Activated CD4-positive, alpha-beta T cell treated with anti-CD3 and anti-CD28 coated beads, Interleukin-2, amount 50 U/mL, for 1 hour (primary cell): ENCODE measurements around the gene ATOX1.

Experiments
- DNase-seq: peaks from one replicate; pipeline ENCODE4 v3.0.0-alpha.2; 2020

Gene ATOX1

GRCh38 chr5:151766975-151767374, 8.5 kb upstream of the ATOX1 start:
- DNase-seq, result no peak

DNA sequence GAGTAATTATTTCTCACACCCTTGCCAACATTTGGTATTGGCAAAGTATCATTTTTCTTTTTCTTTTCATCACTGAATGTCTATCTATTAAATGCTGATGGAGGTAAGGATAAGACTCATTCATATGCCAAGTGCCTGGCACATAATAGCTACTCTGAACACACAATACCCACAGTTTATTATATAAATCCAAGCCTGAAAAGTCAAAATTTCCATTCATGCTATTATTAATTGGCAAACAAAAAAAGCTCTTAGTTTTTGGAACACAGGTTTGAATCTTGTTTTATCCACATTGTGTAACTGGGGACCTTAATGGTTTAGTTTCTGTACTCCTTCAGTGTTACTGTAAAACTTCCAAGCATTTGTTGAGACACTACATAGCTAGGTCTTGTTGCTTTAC, 6.4 kb upstream of the ATOX1 start:
- no peak for DNase-seq

DNA sequence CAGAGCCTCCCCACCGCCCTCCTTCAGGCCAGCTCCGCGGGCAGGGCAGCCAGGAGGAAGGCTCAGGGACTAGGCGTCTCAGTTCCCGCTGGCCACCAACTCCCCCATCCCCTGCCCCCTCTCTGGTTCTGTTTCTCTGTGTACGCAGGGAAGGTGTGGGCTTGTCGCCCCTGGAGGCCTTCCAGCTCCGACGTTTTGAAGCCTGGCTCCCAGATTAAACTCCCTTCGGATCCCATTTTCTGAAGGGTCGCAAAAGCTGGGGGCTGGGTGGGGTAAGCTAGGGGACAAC, 346 bp downstream of the ATOX1 start:
- no peak for DNase-seq

DNA sequence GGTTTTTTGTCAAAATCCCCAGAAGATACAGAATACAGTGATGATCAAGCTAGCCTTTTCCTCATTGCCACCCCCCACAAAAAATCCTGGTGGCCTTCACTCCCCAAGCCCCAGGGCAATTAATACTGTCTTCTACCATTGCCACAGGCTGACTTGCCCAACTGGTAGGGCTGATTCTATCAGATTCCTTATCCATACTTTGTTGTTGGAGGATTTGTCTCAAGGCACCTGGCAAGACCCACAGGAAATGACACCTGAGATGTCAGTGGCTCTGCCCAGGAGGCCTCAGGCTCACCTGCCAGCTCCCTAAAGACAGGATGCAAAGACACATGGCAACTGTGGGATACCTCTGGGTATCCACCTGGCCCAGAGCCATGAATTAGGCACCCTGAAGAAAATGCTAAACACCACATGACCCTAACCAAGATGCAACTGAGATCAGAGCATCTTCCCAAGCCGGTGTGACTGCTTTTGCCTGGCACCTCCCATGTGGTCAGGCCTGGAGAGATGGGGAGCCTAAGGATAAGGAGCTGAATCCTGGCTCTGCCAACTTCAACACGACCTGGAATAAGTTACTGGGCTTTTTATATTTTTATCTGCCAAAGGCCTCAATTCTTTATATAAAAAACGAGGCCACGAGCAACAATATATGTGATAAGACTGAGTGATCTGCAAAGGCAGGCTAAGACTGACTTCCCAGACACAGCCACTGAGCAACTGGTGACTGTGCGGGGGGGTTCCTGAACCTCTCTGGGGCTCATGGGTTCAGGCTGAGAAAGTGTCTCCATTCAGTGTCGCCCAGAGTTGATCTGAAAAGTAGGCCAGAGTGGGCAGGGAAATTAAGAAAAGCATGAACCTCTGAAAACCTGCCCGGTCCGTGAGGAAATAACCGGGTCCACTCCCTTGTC, 944 bp downstream of the ATOX1 start:
- peak; percentile 24 for DNase-seq

DNA sequence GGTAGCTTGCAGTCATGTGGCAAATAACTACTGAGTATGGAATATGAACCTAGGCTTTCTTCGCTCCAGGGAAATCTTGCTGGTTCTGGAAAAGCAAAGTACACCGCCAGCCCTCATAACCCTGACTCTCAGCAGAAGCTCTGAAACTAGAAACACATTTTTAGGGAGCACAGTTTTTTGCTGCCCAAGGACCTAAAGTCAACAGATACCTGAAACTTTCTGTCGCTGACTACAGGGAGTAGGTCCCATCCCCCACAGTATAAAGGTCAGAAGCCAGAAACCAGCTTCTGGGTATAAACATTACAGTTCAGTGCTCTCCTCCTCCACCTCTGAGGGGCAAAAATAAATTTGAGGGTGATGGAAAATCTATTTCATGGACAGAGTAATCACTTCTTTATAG, 3.0 kb downstream of the ATOX1 start:
- no peak for DNase-seq

- no peak for DNase-seq
Observed at GRCh38 chr5:151751593-151751992, 6.8 kb downstream of the ATOX1 start.

GRCh38 chr5:151751091-151751490, 7.3 kb downstream of the ATOX1 start:
- DNase-seq, result no peak

GRCh38 chr5:151750121-151750520, 8.3 kb downstream of the ATOX1 start:
- no peak for DNase-seq

DNA sequence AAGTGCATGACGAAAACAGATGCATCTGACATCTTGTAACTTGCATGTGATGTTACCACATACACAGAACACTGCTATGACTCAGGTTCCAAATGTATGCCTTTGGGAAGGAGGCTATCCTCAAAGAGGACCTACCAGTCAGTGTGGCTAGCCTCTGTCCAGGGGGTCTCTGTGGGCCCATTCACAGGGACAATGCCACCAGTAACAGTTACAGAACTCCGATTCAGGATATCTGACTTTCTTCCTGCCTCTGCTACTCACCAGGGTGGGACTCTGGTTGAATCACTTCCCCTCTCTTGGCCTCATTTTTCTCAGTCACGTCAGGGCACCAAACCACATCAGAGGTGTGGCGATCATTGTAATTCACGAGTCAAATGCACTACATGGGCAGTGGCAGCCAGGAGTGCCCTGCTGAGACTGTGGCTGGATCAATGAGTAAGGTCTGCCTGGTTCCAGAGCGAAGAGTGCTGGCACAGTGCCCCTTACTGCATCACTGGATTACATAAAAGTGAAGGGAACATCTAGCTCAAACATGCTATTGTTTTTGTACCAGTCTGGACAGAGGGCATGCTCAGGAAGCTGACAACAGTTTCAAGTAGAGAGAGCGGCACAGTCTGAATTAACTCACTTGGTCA, 13.2 kb downstream of the ATOX1 start:
- DNase-seq, result peak; percentile 22

- DNase-seq, result no peak
Observed at GRCh38 chr5:151743530-151743929, 14.9 kb downstream of the ATOX1 start.

GRCh38 chr5:151742870-151743294, 15.5 kb downstream of the ATOX1 start:
- DNase-seq, result no peak

GRCh38 chr5:151741678-151742423, 16.6 kb downstream of the ATOX1 start:
- DNase-seq, result no peak

DNA sequence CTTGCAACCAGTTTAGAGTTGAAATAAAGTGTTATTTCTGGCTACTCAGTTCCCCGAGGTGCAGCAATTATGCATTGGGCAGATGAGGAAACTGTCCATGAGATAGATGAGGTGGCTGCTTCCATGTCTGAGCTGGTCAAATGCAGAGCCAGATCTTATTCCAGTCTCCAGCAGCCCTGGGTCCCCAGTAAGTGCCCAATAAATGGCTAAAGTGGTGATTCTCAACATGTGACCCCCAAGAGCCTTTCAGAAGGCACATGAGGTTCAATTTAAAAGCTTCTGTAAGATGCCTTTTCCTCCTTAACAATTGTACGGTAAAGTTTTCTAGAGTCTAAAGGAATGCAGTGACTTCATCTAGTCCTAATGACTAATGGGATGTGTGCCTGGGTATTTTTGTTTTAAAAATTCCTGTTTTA, 17.5 kb downstream of the ATOX1 start:
- no peak for DNase-seq

GRCh38 chr5:151740336-151740942, 18.0 kb downstream of the ATOX1 start:
- peak; percentile 36 for DNase-seq

DNA sequence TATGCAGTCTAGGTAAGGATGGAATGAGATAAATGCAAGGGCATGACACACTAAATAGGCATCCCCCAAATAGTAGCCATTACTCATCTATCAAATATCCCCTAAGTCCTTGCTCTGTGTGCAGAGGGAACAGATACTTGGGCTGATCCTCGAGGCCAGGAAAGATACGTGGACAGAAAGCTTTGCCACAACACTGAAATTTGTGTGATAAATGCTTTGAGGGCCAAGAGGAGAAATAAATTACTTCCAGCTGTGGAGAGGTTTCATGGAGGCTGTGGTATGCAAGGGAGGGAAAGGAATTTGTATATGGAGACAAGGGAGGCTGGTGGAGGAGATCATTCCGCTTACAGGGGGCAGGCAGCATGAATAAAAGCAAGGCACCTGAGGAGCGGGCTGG, 18.5 kb downstream of the ATOX1 start:
- no peak for DNase-seq

GRCh38 chr5:151739395-151739794, 19.0 kb downstream of the ATOX1 start:
- DNase-seq, result no peak

- DNase-seq, result no peak
Observed at GRCh38 chr5:151738125-151738848, 20.1 kb downstream of the ATOX1 start.

- DNase-seq, result no peak
Observed at GRCh38 chr5:151737431-151737830, 21.0 kb downstream of the ATOX1 start.

DNA sequence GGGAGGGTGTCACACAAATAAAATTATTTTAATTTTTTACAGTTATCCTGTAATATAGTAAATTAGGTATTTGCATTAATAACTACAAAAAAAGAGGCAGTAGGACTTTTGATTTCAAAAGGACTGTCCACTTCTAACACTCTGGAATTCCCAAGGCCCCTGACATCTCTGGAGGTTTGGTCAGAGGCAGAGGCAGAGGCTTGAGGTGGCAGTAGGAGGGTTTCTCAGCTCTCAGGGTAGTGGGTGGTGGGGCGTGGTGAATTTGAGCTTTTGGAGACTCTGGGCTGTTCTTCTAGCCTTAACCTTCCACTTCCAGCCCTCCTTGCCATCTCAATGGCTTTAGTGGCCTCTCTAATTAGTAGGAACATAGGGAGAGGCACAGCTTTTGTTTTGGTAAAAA, 22.8 kb downstream of the ATOX1 start:
- no peak for DNase-seq

DNA sequence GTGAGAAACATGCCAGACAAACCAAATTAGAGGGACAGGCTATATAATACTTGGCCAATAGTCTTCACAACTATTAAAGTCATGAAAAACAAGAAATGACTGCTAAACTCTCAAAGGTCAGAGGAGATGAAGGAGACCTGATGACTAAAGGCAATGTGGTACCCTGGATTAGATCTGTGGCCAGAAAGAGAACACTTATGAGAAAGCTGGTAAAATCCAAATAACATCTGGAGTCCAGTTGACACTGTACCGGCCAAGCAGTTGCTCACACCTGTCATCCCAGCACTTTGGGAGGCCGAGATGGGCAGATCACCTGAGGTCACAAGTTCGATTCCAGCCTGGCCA, 24.4 kb downstream of the ATOX1 start:
- no peak for DNase-seq

DNA sequence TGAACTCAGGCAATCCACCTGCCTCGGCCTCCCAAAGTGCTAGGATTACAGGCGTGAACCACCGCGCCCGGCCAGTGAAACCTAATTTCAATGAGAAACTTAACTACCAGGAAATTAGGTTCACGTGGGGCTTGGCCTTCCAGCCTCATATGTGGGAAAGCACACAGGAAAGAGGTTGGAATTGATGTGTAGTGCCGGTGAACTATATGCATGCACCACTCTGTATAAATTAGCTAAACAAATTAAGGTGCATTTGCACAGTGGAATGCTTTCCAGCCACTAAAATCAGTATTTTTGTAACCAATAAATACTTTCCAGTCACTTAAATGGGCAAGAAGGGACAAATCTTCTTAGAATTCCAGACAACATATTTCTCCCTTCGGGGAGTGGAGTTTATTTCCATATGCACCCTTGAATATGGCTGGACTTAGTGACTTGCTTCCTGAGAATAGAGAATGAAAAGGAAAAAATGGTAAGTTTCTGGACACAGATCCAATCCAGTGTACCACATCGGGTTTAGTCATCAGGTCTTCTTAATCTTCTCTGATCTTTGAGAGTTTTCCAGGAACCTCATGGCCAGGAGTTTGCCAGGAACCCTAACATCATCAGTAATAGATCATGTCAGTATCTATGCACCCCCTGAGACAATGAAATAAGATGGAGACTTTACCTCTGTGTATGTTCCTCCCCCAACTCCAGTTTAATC, 24.9 kb downstream of the ATOX1 start:
- DNase-seq, result no peak

DNA sequence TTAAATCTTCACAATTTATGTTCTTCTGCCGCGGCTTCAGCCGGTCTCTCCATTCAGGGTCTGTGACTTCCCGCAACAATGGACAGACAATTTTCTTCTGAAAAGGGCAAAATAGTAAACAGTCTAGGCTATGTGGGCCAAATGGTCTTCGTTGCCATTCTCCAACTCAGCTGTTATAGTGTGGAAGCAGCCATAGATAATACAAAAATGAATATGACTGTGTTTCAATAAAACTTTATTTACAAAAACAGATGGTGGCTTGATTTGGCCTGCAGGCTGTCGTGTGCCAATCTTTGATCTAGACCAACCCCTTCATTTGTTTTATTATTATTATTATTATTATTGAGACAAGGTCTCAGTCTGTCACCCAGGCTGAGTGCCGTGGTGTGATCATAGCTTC, 28.1 kb downstream of the ATOX1 start:
- DNase-seq, result no peak
